ENCODE measurements around the gene NKX2-3. TPM values are rescaled to one million over a fixed set of nuclear protein-coding genes. Genes with fewer than 3 reads are reported as not detected.

Gene NKX2-3
- total RNA-seq, 1 donor from 2014 or later, result not detected

DNA sequence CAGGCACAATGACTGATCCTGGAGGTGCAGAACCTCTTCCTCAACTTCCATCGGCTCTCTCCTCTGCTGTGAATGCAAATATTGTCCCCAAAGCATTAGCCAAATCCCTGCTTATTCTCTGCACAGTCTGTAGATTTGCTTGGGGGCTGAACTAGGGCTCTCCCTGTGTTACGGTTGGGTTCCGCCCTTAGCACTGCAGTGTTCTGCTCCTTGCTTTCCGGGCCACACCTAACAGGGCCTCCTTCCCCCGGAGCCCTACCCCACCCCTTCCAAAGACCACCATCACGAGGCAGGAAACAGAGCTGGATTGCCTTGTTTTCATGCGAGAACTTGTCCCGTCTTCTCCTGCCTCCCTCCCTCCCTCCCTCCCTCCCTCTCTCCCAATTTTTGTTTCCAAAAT, 50.9 kb downstream of the NKX2-3 start:
- no peak overlapping the region for H3K4me3 ChIP-seq (ENCODE audit: low read depth, low read length)
- no peak for DNase-seq (ENCODE audit: low read depth)
- TF ChIP-seq, protein P1, sequence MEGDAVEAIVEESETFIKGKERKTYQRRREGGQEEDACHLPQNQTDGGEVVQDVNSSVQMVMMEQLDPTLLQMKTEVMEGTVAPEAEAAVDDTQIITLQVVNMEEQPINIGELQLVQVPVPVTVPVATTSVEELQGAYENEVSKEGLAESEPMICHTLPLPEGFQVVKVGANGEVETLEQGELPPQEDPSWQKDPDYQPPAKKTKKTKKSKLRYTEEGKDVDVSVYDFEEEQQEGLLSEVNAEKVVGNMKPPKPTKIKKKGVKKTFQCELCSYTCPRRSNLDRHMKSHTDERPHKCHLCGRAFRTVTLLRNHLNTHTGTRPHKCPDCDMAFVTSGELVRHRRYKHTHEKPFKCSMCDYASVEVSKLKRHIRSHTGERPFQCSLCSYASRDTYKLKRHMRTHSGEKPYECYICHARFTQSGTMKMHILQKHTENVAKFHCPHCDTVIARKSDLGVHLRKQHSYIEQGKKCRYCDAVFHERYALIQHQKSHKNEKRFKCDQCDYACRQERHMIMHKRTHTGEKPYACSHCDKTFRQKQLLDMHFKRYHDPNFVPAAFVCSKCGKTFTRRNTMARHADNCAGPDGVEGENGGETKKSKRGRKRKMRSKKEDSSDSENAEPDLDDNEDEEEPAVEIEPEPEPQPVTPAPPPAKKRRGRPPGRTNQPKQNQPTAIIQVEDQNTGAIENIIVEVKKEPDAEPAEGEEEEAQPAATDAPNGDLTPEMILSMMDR (conservative IDR thresholded peaks at IDR 0.05; ENCODE audit: low read depth, low read length), result no peak

Other genes starting within 250 kb of the NKX2-3 start
- 0.22 and 0.63 TPM in 2 replicates for gene CNNM1, start 203.6 kb upstream of the NKX2-3 start, total RNA-seq
- 51.0 and 81.0 TPM in 2 replicates for gene GOT1, start 102.3 kb upstream of the NKX2-3 start, total RNA-seq
- gene SLC25A28, start 87.5 kb downstream of the NKX2-3 start, total RNA-seq, result 3.1 and 8.3 TPM in 2 replicates
- gene ENTPD7, start 126.6 kb downstream of the NKX2-3 start, total RNA-seq, result 20.3 and 25.5 TPM in 2 replicates
- gene COX15, start 199.2 kb downstream of the NKX2-3 start, total RNA-seq, result 26.8 and 31.2 TPM in 2 replicates
- gene CUTC, start 199.3 kb downstream of the NKX2-3 start, total RNA-seq, result 13.7 and 18.8 TPM in 2 replicates
- 0.17 and 1.2 TPM in 2 replicates for gene ABCC2, start 249.7 kb downstream of the NKX2-3 start, total RNA-seq

Measured in epithelial cell of proximal tubule (primary cell).